GM23338 (cell line): Measurements from ENCODE around the gene RASGRP3. TPM values are rescaled to one million over a fixed set of nuclear protein-coding genes. Genes with fewer than 3 reads are reported as not detected.

Experiments used
- ATAC-seq: fragments of 200-7000 bp; cut with Tn5 transposase; 3 replicates; pipeline ENCODE4 v1.9.1; 2020
- DNase-seq: peaks from one replicate; pipeline ENCODE4 v3.0.0-alpha.2; 2015; ENCODE audit warnings: low spot score
- H2AFZ ChIP-seq: fragments of 200-600 bp; sonication (generic); 2 replicates; pipeline ENCODE4 v1.8.0; 2016; ENCODE audit warnings: antibody characterized with exemption, mild to moderate bottlenecking, moderate library complexity
- H3F3A ChIP-seq: fragments of 200-600 bp; sonication (generic); replicated peaks from 2 replicates; pipeline ENCODE4 v1.8.0; 2017; ENCODE audit warnings: antibody characterized with exemption, mixed run types, low read depth
- H3K27ac ChIP-seq: fragments of 200-600 bp; sonication (generic); 2 replicates; pipeline ENCODE4 v1.6.1; 2016; ENCODE audit warnings: low read depth
- H3K27me3 ChIP-seq: fragments of 200-600 bp; sonication (generic); 2 replicates; pipeline ENCODE4 v1.8.0; 2016; ENCODE audit warnings: mild to moderate bottlenecking, mixed run types, moderate library complexity; ENCODE audit not compliant: insufficient read depth
- H3K36me3 ChIP-seq: fragments of 200-600 bp; sonication (generic); 2 replicates; pipeline ENCODE4 v1.8.0; 2016; ENCODE audit warnings: mild to moderate bottlenecking; ENCODE audit not compliant: insufficient read depth
- H3K4me1 ChIP-seq: fragments of 200-600 bp; sonication (generic); 2 replicates; pipeline ENCODE4 v1.8.0; 2016; ENCODE audit warnings: mild to moderate bottlenecking, moderate library complexity; ENCODE audit not compliant: insufficient read depth
- H3K4me2 ChIP-seq: fragments of 200-600 bp; sonication (generic); 2 replicates; pipeline ENCODE4 v1.7.1; 2017; ENCODE audit warnings: mixed run types
- H3K4me3 ChIP-seq: fragments of 200-600 bp; sonication (generic); 2 replicates; pipeline ENCODE4 v1.6.1; 2016; ENCODE audit warnings: mixed run types
- H3K79me2 ChIP-seq: fragments of 200-600 bp; sonication (generic); replicated peaks from 2 replicates; pipeline ENCODE4 v1.8.0; 2017; ENCODE audit warnings: mild to moderate bottlenecking; ENCODE audit not compliant: insufficient read depth
- H3K9me2 ChIP-seq: fragments of 200-600 bp; sonication (generic); 2 replicates; pipeline ENCODE4 v1.8.0; 2017; ENCODE audit not compliant: insufficient read depth
- H4K20me1 ChIP-seq: fragments of 200-600 bp; sonication (generic); replicated peaks from 2 replicates; pipeline ENCODE4 v1.8.0; 2017; ENCODE audit warnings: mild to moderate bottlenecking; ENCODE audit not compliant: insufficient read depth
- H3K27ac Mint-ChIP-seq: 2 replicates; pipeline ENCODE4 v1.8.0; 2020; ENCODE audit warnings: inconsistent platforms, mild to moderate bottlenecking, moderate library complexity, mixed read lengths
- H3K27me3 Mint-ChIP-seq: 3 replicates; pipeline ENCODE4 v1.8.0; 2022; ENCODE audit warnings: low read depth, mild to moderate bottlenecking, moderate library complexity, mixed read lengths, inconsistent platforms; ENCODE audit not compliant: insufficient read depth, poor library complexity
- H3K36me3 Mint-ChIP-seq: 3 replicates; pipeline ENCODE4 v1.8.0; 2021; ENCODE audit warnings: low read depth, mild to moderate bottlenecking, inconsistent platforms, moderate library complexity, mixed read lengths
- H3K4me1 Mint-ChIP-seq: 3 replicates; pipeline ENCODE4 v1.8.0; 2020; ENCODE audit warnings: mild to moderate bottlenecking, inconsistent platforms, mixed read lengths
- H3K4me3 Mint-ChIP-seq: 3 replicates; pipeline ENCODE4 v1.8.0; 2021; ENCODE audit warnings: moderate library complexity, mild to moderate bottlenecking, inconsistent platforms, mixed read lengths
- H3K9me3 Mint-ChIP-seq: 3 replicates; pipeline ENCODE4 v1.8.0; 2020; ENCODE audit warnings: moderate library complexity, mild to moderate bottlenecking, inconsistent platforms, mixed read lengths
- CREB1 ChIP-seq: fragments of 250-450 bp; sonication (Bioruptor Pico); IDR thresholded peaks from 2 replicates; pipeline ENCODE4 v1.5.0; 2020; ENCODE audit warnings: low read depth, mild to moderate bottlenecking, moderate library complexity
- CTCF ChIP-seq, 2 experiments: fragments of 200-600 bp in 1 of 2; sonication (generic) in 1 of 2; conservative IDR thresholded peaks; 2 replicates each; pipeline versions ENCODE4 v1.5.1 to v1.6.1; 2016 to 2017; ENCODE audit warnings: antibody characterized with exemption in 2 of 2, low read depth in 2 of 2, mild to moderate bottlenecking in 2 of 2, moderate library complexity in 1 of 2
- EZH2 ChIP-seq: fragments of 200-600 bp; sonication (generic); IDR thresholded peaks from one replicate; pipeline ENCODE4 v1.8.0; 2017; ENCODE audit warnings: antibody characterized with exemption, mild to moderate bottlenecking, low read depth; ENCODE audit not compliant: unreplicated experiment
- EZH2phosphoT487 ChIP-seq: fragments of 200-600 bp; sonication (generic); IDR thresholded peaks from one replicate; pipeline ENCODE4 v1.8.1; 2018; ENCODE audit warnings: antibody characterized with exemption; ENCODE audit not compliant: unreplicated experiment
- JUNB ChIP-seq: IDR thresholded peaks from one replicate; pipeline ENCODE4 v1.6.1; 2016; ENCODE audit warnings: antibody characterized with exemption; ENCODE audit not compliant: unreplicated experiment
- NANOG ChIP-seq: IDR thresholded peaks from 2 replicates; pipeline ENCODE4 v1.6.1; 2016; ENCODE audit warnings: antibody characterized with exemption, borderline replicate concordance
- REST ChIP-seq: IDR thresholded peaks from one replicate; pipeline ENCODE4 v1.6.1; 2018; ENCODE audit warnings: antibody characterized with exemption; ENCODE audit not compliant: unreplicated experiment
- ZNF114 ChIP-seq: fragments of 250-450 bp; sonication (Bioruptor Pico); IDR thresholded peaks from 2 replicates; pipeline ENCODE4 v1.5.0; 2020; ENCODE audit warnings: mild to moderate bottlenecking, moderate library complexity
- ZNF462 ChIP-seq: fragments of 250-450 bp; sonication (Bioruptor Pico); IDR thresholded peaks from 2 replicates; pipeline ENCODE4 v1.5.0; 2020; ENCODE audit warnings: mild to moderate bottlenecking, moderate library complexity
- polyA plus RNA-seq: library from polyadenylated mRNA; unstranded; fragments of >200 nt; fragmentation: Nextera tagmentation; extraction: Ambion mirVana; gene quantifications from 2 replicates; pipeline ENCODE4 v1.2.1, GENCODE V29; 2016
- total RNA-seq: library from RNA; depleted of rRNA; stranded (reverse); fragments of >200 nt; shearing (Covaris generic); gene quantifications from 2 replicates; pipeline ENCODE4 v1.2.3, GENCODE V29; 2014

RASGRP3 gene
- total and polyA plus RNA-seq, 2 experiments from 2014 or later = 0.19 to 0.69 TPM

GRCh38 chr2:33478968-33479731, 2.7 kb downstream of the RASGRP3 start:
- H3K4me3 Mint-ChIP-seq = no peak overlapping the region
- TF ChIP-seq NANOG (no peak), REST (no peak), CREB1 (CRISPR knock-in tag) (no peak), ZNF462 (CRISPR knock-in tag) (no peak), CTCF (conservative IDR thresholded peaks at IDR 0.05; ENCODE audit: low read depth in 2 of 2) (no peak), ZNF114 (CRISPR knock-in tag) (no peak), JUNB (no peak), EZH2phosphoT487 (no peak), EZH2 (no peak)
- Histone ChIP-seq H3K27ac (no peak overlapping the region), H3K4me3 (no peak overlapping the region), H3K4me2 (no peak overlapping the region), H3K4me1 (peaks cover 10% of the 10 kb centered on the region), H3K79me2 (no peaks in the 10 kb centered on the region), H2AFZ (no peak overlapping the region), H3K27me3 (no peaks in the 10 kb centered on the region), H3K36me3 (no peaks in the 10 kb centered on the region), H4K20me1 (no peaks in the 10 kb centered on the region), H3F3A (no peaks in the 10 kb centered on the region), H3K9me2 (0 out of 2 replicates have a peak, but pooled peaks cover 3% of the 10 kb centered on the region)
- DNase-seq = no peak
- no peak overlapping the region for H3K27ac Mint-ChIP-seq
- H3K36me3 Mint-ChIP-seq = no peaks in the 10 kb centered on the region
- peaks cover 1% of the 10 kb centered on the region for H3K27me3 Mint-ChIP-seq
- ATAC-seq = no peak
- H3K9me3 Mint-ChIP-seq = no peaks in the 10 kb centered on the region; the same call in 1 of the 3 replicates
- peaks cover 18% of the 10 kb centered on the region for H3K4me1 Mint-ChIP-seq
